Fibroblast of villous mesenchyme (primary cell): Measurements from ENCODE around the gene CCDC126. TPM values are rescaled to one million over a fixed set of nuclear protein-coding genes. Genes with fewer than 3 reads are reported as not detected.

Experiments
- DNase-seq: peaks from one replicate; pipeline ENCODE4 v3.0.0-alpha.2; 2010; ENCODE audit warnings: low read depth
- H3K4me3 ChIP-seq: 2 replicates; pipeline ENCODE4 v1.5.1; 2011; ENCODE audit warnings: low read depth, mild to moderate bottlenecking, low read length
- total RNA-seq: library from RNA; depleted of rRNA; stranded (reverse); fragments of >200 nt; gene quantifications from 2 replicates; pipeline ENCODE4 v1.2.3, GENCODE V29; 2012
- TF ChIP-seq, protein P1 (sequence below): IDR thresholded peaks from 2 replicates; pipeline ENCODE4 v1.5.1; 2012; ENCODE audit warnings: low read depth, mild to moderate bottlenecking, low read length; ENCODE audit not compliant: insufficient read depth

Gene CCDC126
- total RNA-seq, 1 donor, result 15.5 TPM

DNA sequence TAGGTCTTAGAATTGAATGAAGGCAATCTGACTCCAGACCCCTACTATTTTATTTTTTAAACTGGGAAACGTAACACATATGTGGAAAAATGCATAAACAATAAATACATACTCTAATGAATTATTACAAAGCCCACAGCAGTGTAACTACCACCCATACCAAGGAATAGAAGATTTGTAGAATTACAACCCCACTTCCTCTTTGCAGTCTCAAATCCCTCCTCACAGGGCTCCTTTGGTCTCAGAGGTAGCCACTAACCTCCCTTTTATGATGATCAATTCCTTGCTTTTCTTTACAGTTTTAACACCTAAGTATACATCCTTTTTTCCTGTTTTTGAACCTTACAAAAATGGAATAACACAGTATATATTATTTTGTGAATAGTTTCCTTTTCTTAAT, 6.7 kb upstream of the CCDC126 start:
- DNase-seq, result no peak
- TF ChIP-seq, protein P1, sequence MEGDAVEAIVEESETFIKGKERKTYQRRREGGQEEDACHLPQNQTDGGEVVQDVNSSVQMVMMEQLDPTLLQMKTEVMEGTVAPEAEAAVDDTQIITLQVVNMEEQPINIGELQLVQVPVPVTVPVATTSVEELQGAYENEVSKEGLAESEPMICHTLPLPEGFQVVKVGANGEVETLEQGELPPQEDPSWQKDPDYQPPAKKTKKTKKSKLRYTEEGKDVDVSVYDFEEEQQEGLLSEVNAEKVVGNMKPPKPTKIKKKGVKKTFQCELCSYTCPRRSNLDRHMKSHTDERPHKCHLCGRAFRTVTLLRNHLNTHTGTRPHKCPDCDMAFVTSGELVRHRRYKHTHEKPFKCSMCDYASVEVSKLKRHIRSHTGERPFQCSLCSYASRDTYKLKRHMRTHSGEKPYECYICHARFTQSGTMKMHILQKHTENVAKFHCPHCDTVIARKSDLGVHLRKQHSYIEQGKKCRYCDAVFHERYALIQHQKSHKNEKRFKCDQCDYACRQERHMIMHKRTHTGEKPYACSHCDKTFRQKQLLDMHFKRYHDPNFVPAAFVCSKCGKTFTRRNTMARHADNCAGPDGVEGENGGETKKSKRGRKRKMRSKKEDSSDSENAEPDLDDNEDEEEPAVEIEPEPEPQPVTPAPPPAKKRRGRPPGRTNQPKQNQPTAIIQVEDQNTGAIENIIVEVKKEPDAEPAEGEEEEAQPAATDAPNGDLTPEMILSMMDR, result no peak
- H3K4me3 ChIP-seq, result no peak overlapping the region

- no peak overlapping the region for H3K4me3 ChIP-seq
- TF ChIP-seq, protein P1, result no peak
- no peak for DNase-seq
These were observed 3.5 kb upstream of the CCDC126 start for GRCh38 chr7:23593706-23594105.

DNA sequence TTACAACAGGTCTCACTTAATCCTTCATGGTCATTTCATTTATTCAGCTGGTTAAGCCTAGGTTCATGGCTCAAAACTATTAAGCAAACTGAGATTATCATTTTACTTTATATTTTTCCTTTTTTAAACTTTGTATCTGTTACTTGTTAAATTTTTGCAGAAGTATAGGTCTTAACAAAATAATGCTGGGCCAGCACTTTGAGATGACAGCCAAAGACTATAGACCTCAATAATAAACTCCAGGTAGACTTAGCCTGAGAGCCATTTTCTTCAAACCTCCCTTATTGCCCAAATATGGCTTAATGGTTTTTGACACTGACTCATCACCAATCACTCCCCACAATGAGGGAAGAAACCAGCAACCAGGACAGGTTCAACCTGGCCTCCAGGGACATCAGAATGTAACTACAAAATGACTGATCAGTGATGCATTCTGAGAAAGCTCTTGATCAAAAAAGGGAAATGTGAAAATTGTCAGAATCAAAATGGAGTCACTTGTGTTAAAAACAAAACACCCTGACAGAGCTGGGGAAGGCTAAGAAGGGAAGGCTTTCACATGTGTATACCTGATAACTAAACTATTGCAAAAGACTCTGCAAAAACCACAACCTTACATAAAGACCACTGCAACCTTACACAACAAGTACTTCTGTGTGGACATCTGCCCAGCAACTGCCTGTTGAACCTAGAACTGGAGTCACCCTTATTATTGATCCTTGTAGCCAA, 2.1 kb upstream of the CCDC126 start:
- H3K4me3 ChIP-seq, result no peak overlapping the region
- DNase-seq, result peak; percentile 15
- TF ChIP-seq, protein P1, result no peak

- DNase-seq, result no peak
- H3K4me3 ChIP-seq, result peak overlapping the region; percentile 87
- TF ChIP-seq, protein P1, result no peak
These were observed 1.1 kb downstream of the CCDC126 start for GRCh38 chr7:23598296-23598695.

- TF ChIP-seq, protein P1, result no peak
- H3K4me3 ChIP-seq, result no peak overlapping the region
- no peak for DNase-seq
These were observed 3.1 kb downstream of the CCDC126 start for GRCh38 chr7:23600236-23600635.

- no peak for DNase-seq
- TF ChIP-seq, protein P1, result no peak
These were observed 6.6 kb downstream of the CCDC126 start for GRCh38 chr7:23603632-23604295.

More at GRCh38 chr7:23603632-23604295, 6.6 kb downstream of the CCDC126 start:
- no peak overlapping the region for H3K4me3 ChIP-seq
